GM19468 (cell line): ENCODE results near the gene TMEM117.

Experiments used
- ATAC-seq: cut with Tn5 transposase; IDR thresholded peaks from one replicate; pipeline ENCODE4 v1.9.1; 2021; ENCODE audit warnings: mild to moderate bottlenecking, moderate library complexity, moderate number of reproducible peaks; ENCODE audit not compliant: unreplicated experiment; ENCODE audit errors: extremely low read depth

Gene TMEM117

GRCh38 chr12:44058366-44058765, 222.5 kb downstream of the TMEM117 start:
- no peak for ATAC-seq

GRCh38 chr12:44059476-44059875, 223.6 kb downstream of the TMEM117 start:
- ATAC-seq = no peak

- no peak for ATAC-seq
Observed at GRCh38 chr12:44063671-44064070, 227.8 kb downstream of the TMEM117 start.

- ATAC-seq = no peak
Observed at GRCh38 chr12:44076871-44077270, 241.0 kb downstream of the TMEM117 start.

GRCh38 chr12:44077294-44077693, 241.4 kb downstream of the TMEM117 start:
- ATAC-seq = no peak

GRCh38 chr12:44078273-44078672, 242.4 kb downstream of the TMEM117 start:
- no peak for ATAC-seq

GRCh38 chr12:44088647-44089046, 252.8 kb downstream of the TMEM117 start:
- ATAC-seq = no peak

- no peak for ATAC-seq
Observed at GRCh38 chr12:44091948-44092606, 256.2 kb downstream of the TMEM117 start.

GRCh38 chr12:44098786-44099185, 262.9 kb downstream of the TMEM117 start:
- ATAC-seq = no peak

GRCh38 chr12:44099486-44099885, 263.6 kb downstream of the TMEM117 start:
- ATAC-seq = no peak

- no peak for ATAC-seq
Observed at GRCh38 chr12:44100264-44100663, 264.4 kb downstream of the TMEM117 start.

GRCh38 chr12:44101475-44101874, 265.6 kb downstream of the TMEM117 start:
- ATAC-seq = no peak

GRCh38 chr12:44114906-44115305, 279.0 kb downstream of the TMEM117 start:
- no peak for ATAC-seq

GRCh38 chr12:44117337-44117736, 281.5 kb downstream of the TMEM117 start:
- ATAC-seq = no peak

GRCh38 chr12:44118946-44119345, 283.1 kb downstream of the TMEM117 start:
- ATAC-seq = no peak

- ATAC-seq = no peak
Observed at GRCh38 chr12:44126806-44127205, 290.9 kb downstream of the TMEM117 start.

- ATAC-seq = no peak
Observed at GRCh38 chr12:44127966-44128710, 292.3 kb downstream of the TMEM117 start.

- no peak for ATAC-seq
Observed at GRCh38 chr12:44143175-44143574, 307.3 kb downstream of the TMEM117 start.

- no peak for ATAC-seq
Observed at GRCh38 chr12:44148936-44149335, 313.1 kb downstream of the TMEM117 start.

GRCh38 chr12:44154128-44154527, 318.2 kb downstream of the TMEM117 start:
- ATAC-seq = no peak

- no peak for ATAC-seq
Observed at GRCh38 chr12:44155358-44155757, 319.5 kb downstream of the TMEM117 start.

GRCh38 chr12:44157359-44157758, 321.5 kb downstream of the TMEM117 start:
- peak; percentile 77 for ATAC-seq
